Gastrocnemius medialis (tissue), 4 donors: ENCODE data around the gene KCTD15.

ENCODE experiments used
- CTCF ChIP-seq, 5 experiments: fragments of 450-650 bp in 3 of 5; fragments of 200-600 bp in 2 of 5; sonication (generic) in 2 of 5; IDR thresholded peaks in 4 of 5; conservative IDR thresholded peaks in 1 of 5; 1 replicate in 4 of 5; 2 replicates in 1 of 5; pipeline ENCODE4 v1.5.1; 2016 to 2019; ENCODE audit warnings: antibody characterized with exemption in 5 of 5, mild to moderate bottlenecking in 3 of 5, moderate library complexity in 3 of 5
- POLR2A ChIP-seq, 2 donors: fragments of 450-650 bp; IDR thresholded peaks; one replicate each; pipeline ENCODE4 v1.6.1; 2017; ENCODE audit warnings: antibody characterized with exemption in 2 of 2, mild to moderate bottlenecking in 2 of 2, moderate library complexity in 2 of 2

GRCh38 chr19:33748231-33748630 is 48.4 kb upstream of the KCTD15 start:
- TF ChIP-seq CTCF (IDR thresholded peaks at IDR 0.05 in 4 of 5, conservative IDR thresholded peaks at IDR 0.05 in 1 of 5) (no peak), POLR2A (IDR thresholded peaks at IDR 0.05) (no peak)
